HFF-Myc (cell line): ENCODE results near the gene TMEM151A.

Source experiments
- DNase-seq: peaks from one replicate; pipeline ENCODE4 v3.0.0-alpha.2; 2011; ENCODE audit warnings: low read depth; ENCODE audit errors: extremely low read depth
- H3K4me3 ChIP-seq: replicated peaks from 2 replicates; pipeline ENCODE4 v1.5.1; 2011; ENCODE audit warnings: low read depth, mild to moderate bottlenecking, control low read depth, low read length
- TF ChIP-seq, protein P1 (sequence below): IDR thresholded peaks from 2 replicates; pipeline ENCODE4 v1.5.1; 2012; ENCODE audit warnings: mild to moderate bottlenecking, low read depth, low read length, control low read depth; ENCODE audit errors: missing control alignments

Gene TMEM151A

GRCh38 chr11:66329165-66329673, 37.5 kb downstream of the TMEM151A start:
- TF ChIP-seq, protein P1, sequence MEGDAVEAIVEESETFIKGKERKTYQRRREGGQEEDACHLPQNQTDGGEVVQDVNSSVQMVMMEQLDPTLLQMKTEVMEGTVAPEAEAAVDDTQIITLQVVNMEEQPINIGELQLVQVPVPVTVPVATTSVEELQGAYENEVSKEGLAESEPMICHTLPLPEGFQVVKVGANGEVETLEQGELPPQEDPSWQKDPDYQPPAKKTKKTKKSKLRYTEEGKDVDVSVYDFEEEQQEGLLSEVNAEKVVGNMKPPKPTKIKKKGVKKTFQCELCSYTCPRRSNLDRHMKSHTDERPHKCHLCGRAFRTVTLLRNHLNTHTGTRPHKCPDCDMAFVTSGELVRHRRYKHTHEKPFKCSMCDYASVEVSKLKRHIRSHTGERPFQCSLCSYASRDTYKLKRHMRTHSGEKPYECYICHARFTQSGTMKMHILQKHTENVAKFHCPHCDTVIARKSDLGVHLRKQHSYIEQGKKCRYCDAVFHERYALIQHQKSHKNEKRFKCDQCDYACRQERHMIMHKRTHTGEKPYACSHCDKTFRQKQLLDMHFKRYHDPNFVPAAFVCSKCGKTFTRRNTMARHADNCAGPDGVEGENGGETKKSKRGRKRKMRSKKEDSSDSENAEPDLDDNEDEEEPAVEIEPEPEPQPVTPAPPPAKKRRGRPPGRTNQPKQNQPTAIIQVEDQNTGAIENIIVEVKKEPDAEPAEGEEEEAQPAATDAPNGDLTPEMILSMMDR, result no peak
- no peak for DNase-seq
- no peak overlapping the region for H3K4me3 ChIP-seq

DNA sequence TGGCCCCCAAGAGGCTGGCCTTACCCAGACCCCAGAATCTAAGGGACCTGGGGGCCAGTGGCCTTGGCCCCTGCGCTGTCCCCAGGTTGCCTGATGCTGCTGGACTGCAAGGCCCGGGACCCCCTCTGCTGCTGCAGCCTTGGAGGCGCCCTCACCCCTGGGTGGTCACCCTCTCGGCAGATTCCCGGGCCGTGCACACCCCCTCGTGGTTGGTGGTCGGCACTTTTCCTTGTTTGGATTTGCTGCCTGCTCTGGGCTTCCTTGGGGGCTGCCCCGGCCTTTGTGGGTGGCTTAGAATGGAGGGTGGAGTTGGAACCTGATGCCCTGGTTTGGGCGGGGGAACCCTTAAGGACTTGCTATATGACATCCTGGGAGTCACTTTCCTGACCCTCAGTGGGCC, 39.2 kb downstream of the TMEM151A start:
- TF ChIP-seq, protein P1, result no peak
- DNase-seq, result no peak
- no peak overlapping the region for H3K4me3 ChIP-seq

- DNase-seq, result no peak
- TF ChIP-seq, protein P1, result no peak
- H3K4me3 ChIP-seq, result no peak overlapping the region
Observed at GRCh38 chr11:66331542-66332370, 40.1 kb downstream of the TMEM151A start.

GRCh38 chr11:66332371-66333219, 40.9 kb downstream of the TMEM151A start:
- no peak overlapping the region for H3K4me3 ChIP-seq
- TF ChIP-seq, protein P1, result no peak
- no peak for DNase-seq

DNA sequence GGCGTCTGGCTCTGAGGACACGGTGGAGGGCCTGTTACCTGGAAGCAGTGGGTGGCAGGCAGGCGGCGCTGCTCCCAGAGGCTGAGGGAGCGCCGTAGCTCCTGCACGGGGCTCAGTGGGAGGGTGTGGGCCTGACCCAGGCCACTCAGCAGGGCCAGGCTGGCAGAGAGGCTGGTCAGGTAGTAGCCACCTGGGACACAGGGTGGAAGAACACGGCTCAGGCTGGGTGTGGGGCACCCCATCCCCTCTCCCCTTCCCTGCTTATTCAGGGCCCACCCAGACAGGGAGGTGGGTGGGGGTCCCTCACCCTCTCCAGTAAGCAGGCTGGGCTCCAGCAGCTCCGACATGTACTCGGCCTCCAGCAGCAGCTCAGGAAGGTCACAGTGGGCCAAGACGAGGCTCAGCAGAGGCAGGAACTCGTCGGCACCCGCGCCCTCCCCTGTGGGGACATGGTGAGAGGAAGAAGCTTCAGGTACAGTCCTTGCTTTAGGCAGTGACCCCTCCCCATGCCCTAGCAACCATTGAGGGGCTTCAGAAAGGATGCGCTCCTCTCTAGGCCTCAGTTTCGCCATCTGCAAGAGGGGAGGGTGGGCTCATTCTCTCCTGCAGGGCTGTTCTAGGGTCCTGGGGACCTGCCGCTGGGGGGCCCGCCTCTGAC, 41.7 kb downstream of the TMEM151A start:
- TF ChIP-seq, protein P1, result no peak
- no peak for DNase-seq
- no peak overlapping the region for H3K4me3 ChIP-seq

DNA sequence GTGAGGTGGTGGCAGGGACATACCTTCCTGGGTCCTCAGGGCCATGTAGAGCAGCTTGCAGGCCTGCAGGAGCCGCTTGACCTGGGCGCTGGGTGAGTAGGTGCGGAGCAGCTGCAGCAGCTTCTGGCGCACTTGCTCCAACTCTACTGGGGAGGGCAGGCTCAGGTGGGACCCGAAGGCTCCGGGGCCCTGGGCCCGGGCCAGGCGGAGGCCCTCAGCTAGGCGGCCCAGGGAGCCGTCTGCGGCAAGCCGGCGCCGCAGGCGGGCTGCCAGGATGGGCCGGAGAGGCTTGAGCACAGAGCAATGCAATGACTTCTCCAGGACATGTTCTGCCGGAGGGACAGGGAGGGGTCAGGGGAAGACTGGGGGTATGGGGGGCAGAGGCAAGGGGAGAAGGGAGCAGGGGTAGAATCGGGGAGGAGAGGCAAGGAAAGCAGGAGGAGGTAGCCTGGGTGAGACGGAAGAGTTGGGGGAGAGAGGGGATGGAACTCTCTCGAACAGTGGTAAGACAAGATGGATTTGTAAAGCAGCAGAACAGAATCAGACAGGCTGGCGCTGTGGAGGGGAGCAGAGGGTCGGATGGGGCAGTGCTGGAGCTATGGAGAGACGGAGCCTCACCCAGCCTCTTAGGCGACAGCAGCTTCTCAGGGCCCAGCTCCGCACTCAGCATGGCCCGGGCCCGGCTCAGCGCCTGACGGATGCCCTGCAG, 42.4 kb downstream of the TMEM151A start:
- TF ChIP-seq, protein P1, result no peak
- no peak for DNase-seq

More for the DNA sequence above, 42.4 kb downstream of the TMEM151A start:
- peak overlapping the region; percentile 89 for H3K4me3 ChIP-seq
